HepG2 (cell line): Measurements from ENCODE around the gene SYT1. TPM values are rescaled to one million over a fixed set of nuclear protein-coding genes. Genes with fewer than 3 reads are reported as not detected.

Source experiments
- ATAC-seq: fragments of 200-7000 bp; cut with Tn5 transposase; 3 replicates; pipeline ENCODE4 v1.9.1; 2020; ENCODE audit warnings: mild to moderate bottlenecking, moderate library complexity
- BruUV-seq: library from RNA; stranded (reverse); fragments of 400-500 nt; replicated peaks from 2 replicates; lab custom pipeline; 2021; lab: Mats Ljungman, UMichigan
- CTCF ChIA-PET: fragments of 300-600 bp; formaldehyde crosslinking; extraction: SDS; loops from one replicate; lab custom pipeline; 2021; ENCODE audit warnings: low total read pairs, inconsistent platforms, low intra/inter-chr PET ratio; lab: Yijun Ruan, JAX
- POLR2A ChIA-PET: fragments of 350-600 bp; sonication (Branson Sonifier 250); formaldehyde crosslinking; loops from one replicate; lab custom pipeline; 2020; ENCODE audit warnings: antibody characterized with exemption, inconsistent platforms; lab: Yijun Ruan, JAX
- DNase-seq: peaks from one replicate; pipeline ENCODE4 v3.0.0-alpha.2; 2015; ENCODE audit warnings: low spot score
- FAIRE-seq: peaks from 3 replicates; lab custom pipeline; 2011; peaks lifted over from hg19 to GRCh38; lab: Jason Lieb, UNC
- H2AFZ ChIP-seq: one replicate; pipeline ENCODE4 v1.6.1; 2011; ENCODE audit warnings: low read length, inconsistent platforms
- H3K27ac ChIP-seq: fragments of 300-600 bp; 3 replicates; pipeline ENCODE4 v1.8.0; 2011; ENCODE audit warnings: mixed run types, mild to moderate bottlenecking, mixed read lengths, low read length, inconsistent platforms; ENCODE audit not compliant: insufficient read depth; ENCODE audit errors: extremely low read length
- H3K27me3 ChIP-seq, 2 experiments: fragments of 200-600 bp in 1 of 2; 2 replicates in 1 of 2; 3 replicates in 1 of 2; pipeline versions ENCODE4 v1.6.0 to v1.8.0; 2011; ENCODE audit warnings: low read length in 2 of 2, mild to moderate bottlenecking in 2 of 2, moderate library complexity in 2 of 2, inconsistent platforms in 1 of 2; ENCODE audit not compliant: insufficient read depth in 2 of 2, control insufficient read depth in 1 of 2
- H3K36me3 ChIP-seq, 2 experiments: fragments of 200-600 bp in 1 of 2; replicated peaks in 1 of 2; 2 replicates in 1 of 2; 3 replicates in 1 of 2; pipeline versions ENCODE4 v1.5.1 to v1.8.0; 2011; ENCODE audit warnings: low read length in 2 of 2, inconsistent platforms in 1 of 2; ENCODE audit not compliant: insufficient read depth in 2 of 2, control insufficient read depth in 1 of 2
- H3K4me1 ChIP-seq: 2 replicates; pipeline ENCODE4 v1.5.1; 2012; ENCODE audit warnings: low read length, inconsistent platforms; ENCODE audit not compliant: insufficient read depth
- H3K4me2 ChIP-seq: 2 replicates; pipeline ENCODE4 v1.6.0; 2011; ENCODE audit warnings: low read depth, low read length, inconsistent platforms
- H3K4me3 ChIP-seq, 3 experiments: fragments of 200-600 bp in 1 of 3; sonication (generic), shearing (Covaris generic) in 1 of 3; replicated peaks in 1 of 3; 2 replicates each; pipeline ENCODE4 v1.5.1; 2011 to 2016; ENCODE audit warnings: low read length in 3 of 3, inconsistent platforms in 2 of 3, low read depth in 2 of 3, mild to moderate bottlenecking in 2 of 3, control low read depth in 1 of 3, mixed read lengths in 1 of 3; ENCODE audit not compliant: insufficient read depth in 1 of 3
- H3K79me2 ChIP-seq: one replicate; pipeline ENCODE4 v1.6.1; 2011; ENCODE audit warnings: low read length, inconsistent platforms; ENCODE audit not compliant: insufficient read depth
- H3K9ac ChIP-seq: 2 replicates; pipeline ENCODE4 v1.6.0; 2011; ENCODE audit warnings: mild to moderate bottlenecking, low read depth, low read length, inconsistent platforms; ENCODE audit not compliant: insufficient read depth
- H3K9me3 ChIP-seq: 2 replicates; pipeline ENCODE4 v1.5.1; 2012; ENCODE audit warnings: mild to moderate bottlenecking, low read length
- H4K20me1 ChIP-seq: 2 replicates; pipeline ENCODE4 v1.6.0; 2011; ENCODE audit warnings: inconsistent platforms, mild to moderate bottlenecking, low read length, moderate library complexity; ENCODE audit not compliant: insufficient read depth
- AKAP8 ChIP-seq: sonication (generic); formaldehyde crosslinking; IDR thresholded peaks from 2 replicates; pipeline ENCODE4 v1.5.1; 2020; ENCODE audit warnings: mild to moderate bottlenecking, missing genetic modification reagents
- ETV5 ChIP-seq: IDR thresholded peaks from 2 replicates; pipeline ENCODE4 v1.6.1; 2018; ENCODE audit warnings: missing biosample characterization, missing genetic modification reagents, inconsistent platforms, borderline replicate concordance
- MAFF ChIP-seq: IDR thresholded peaks from 2 replicates; pipeline ENCODE4 v1.6.1; 2011; ENCODE audit warnings: low read depth, low read length, improper control_type of control experiment
- MAFK ChIP-seq, 2 experiments: IDR thresholded peaks in 1 of 2; conservative IDR thresholded peaks in 1 of 2; 2 replicates each; pipeline ENCODE4 v1.6.1; 2011; ENCODE audit warnings: improper control_type of control experiment in 2 of 2, low read length in 2 of 2
- NCOA2 ChIP-seq: sonication (generic); formaldehyde crosslinking; IDR thresholded peaks from 2 replicates; pipeline ENCODE4 v1.8.0; 2022; ENCODE audit warnings: inconsistent platforms
- REL ChIP-seq: sonication (generic); formaldehyde crosslinking; conservative IDR thresholded peaks from 2 replicates; pipeline ENCODE4 v1.8.0; 2022; ENCODE audit warnings: mild to moderate bottlenecking, missing genetic modification reagents, moderate library complexity
- RFX3 ChIP-seq: IDR thresholded peaks from 2 replicates; pipeline ENCODE4 v1.6.1; 2016; ENCODE audit warnings: missing biosample characterization, missing genetic modification reagents
- RNF2 ChIP-seq: fragments of 450-650 bp; conservative IDR thresholded peaks from 2 replicates; pipeline ENCODE4 v1.6.1; 2016; ENCODE audit warnings: low read depth
- SAFB2 ChIP-seq: sonication (generic); formaldehyde crosslinking; IDR thresholded peaks from 2 replicates; pipeline ENCODE4 v1.5.1; 2020; ENCODE audit warnings: missing genetic modification reagents, low read depth, mild to moderate bottlenecking, borderline replicate concordance
- SALL1 ChIP-seq: sonication (generic); formaldehyde crosslinking; IDR thresholded peaks from 2 replicates; pipeline ENCODE4 v1.8.0; 2022; ENCODE audit warnings: mild to moderate bottlenecking, missing genetic modification reagents
- SMARCE1 ChIP-seq: fragments of 450-650 bp; IDR thresholded peaks from 2 replicates; pipeline ENCODE4 v1.6.1; 2017; ENCODE audit warnings: borderline replicate concordance
- ZNF101 ChIP-seq: sonication (generic); formaldehyde crosslinking; IDR thresholded peaks from 2 replicates; pipeline ENCODE4 v1.4.0; 2020; ENCODE audit warnings: mild to moderate bottlenecking, low read depth, missing genetic modification reagents, borderline replicate concordance
- ZNF180 ChIP-seq: sonication (generic); formaldehyde crosslinking; IDR thresholded peaks from 2 replicates; pipeline ENCODE4 v1.4.0; 2020; ENCODE audit warnings: low read depth, missing genetic modification reagents, borderline replicate concordance
- ZNF256 ChIP-seq: sonication (generic); formaldehyde crosslinking; conservative IDR thresholded peaks from 2 replicates; pipeline ENCODE4 v1.4.0; 2020; ENCODE audit warnings: missing genetic modification reagents
- ZNF3 ChIP-seq: IDR thresholded peaks from 2 replicates; pipeline ENCODE4 v1.7.0; 2017; ENCODE audit warnings: inconsistent platforms
- WGBS: methylation state at CpG from one replicate; pipeline ENCODE4 v1.1.6; 2017; ENCODE audit warnings: low lambda C conversion rate; 5-methylcytosine and 5-hydroxymethylcytosine counted together
- in situ Hi-C: cut with HindIII; loops from 2 replicates; pipeline ENCODE4 v1.10.0; 2017; ENCODE audit warnings: low pct_unique_long_range_greater_than_20kb; ENCODE audit not compliant: extremely low pct_ligation_motif_present
- intact Hi-C: fragments of 100-400 bp; cut with micrococcal nuclease; formaldehyde crosslinking; loops from one replicate; pipeline ENCODE4 v1.10.0; 2022; ENCODE audit not compliant: unreplicated experiment
- polyA plus RNA-seq, 8 experiments: library from polyadenylated mRNA; depleted of rRNA in 3 of 8; stranded (reverse) in 7 of 8; unstranded in 1 of 8; fragments of >200 nt; fragmentation: Illumina TruSeq in 4 of 8; extraction: Trizol in 4 of 8; gene quantifications; 2 replicates each; pipeline versions ENCODE4 v1.2.1 to v1.2.3, GENCODE V29; 2011 to 2016; ENCODE audit warnings: low read depth in 4 of 8, missing spikeins in 1 of 8, mixed read lengths in 1 of 8; ENCODE audit not compliant: insufficient read depth in 1 of 8
- total RNA-seq, 5 experiments: library from RNA; depleted of rRNA; stranded (reverse); fragments of >200 nt; fragmentation: Illumina TruSeq; extraction: Trizol; gene quantifications; 2 replicates each; pipeline ENCODE4 v1.2.3, GENCODE V29; 2016; ENCODE audit warnings: low read depth in 1 of 5
- TF ChIP-seq, protein P1 (sequence below): sonication (generic); formaldehyde crosslinking; IDR thresholded peaks from 2 replicates; pipeline ENCODE4 v1.4.0; 2020; ENCODE audit warnings: missing genetic modification reagents
- TF ChIP-seq, protein P2 (sequence below): sonication (generic); formaldehyde crosslinking; IDR thresholded peaks from 2 replicates; pipeline ENCODE4 v1.4.0; 2020; ENCODE audit warnings: mild to moderate bottlenecking, missing genetic modification reagents
- TF ChIP-seq, protein P3 (sequence below): sonication (generic); formaldehyde crosslinking; IDR thresholded peaks from 2 replicates; pipeline ENCODE4 v1.5.0; 2020; ENCODE audit warnings: missing genetic modification reagents, mild to moderate bottlenecking, borderline replicate concordance

The SYT1 gene
- total and polyA plus RNA-seq, 2 of the 13 experiments (the other 11 are each of a cell fraction or from before 2014, with no cell fraction given): not detected

DNA sequence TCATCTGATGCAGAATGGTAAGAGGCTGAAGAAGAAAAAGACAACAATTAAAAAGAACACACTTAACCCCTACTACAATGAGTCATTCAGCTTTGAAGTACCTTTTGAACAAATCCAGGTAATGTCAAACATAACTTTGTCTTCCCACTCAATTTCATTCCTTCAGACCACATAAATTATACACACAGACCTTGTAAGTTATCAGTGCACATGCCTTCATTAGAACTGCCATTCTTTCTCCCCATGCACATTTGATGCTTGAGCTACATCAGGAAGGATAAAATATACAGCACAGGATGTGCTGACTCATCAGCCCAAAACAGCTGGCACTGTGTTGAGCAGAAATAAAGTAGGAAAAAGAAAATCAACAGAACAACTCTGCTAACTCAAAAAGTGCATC lies 579.5 kb downstream of the SYT1 start:
- FAIRE-seq (no peak), ATAC-seq (no peak), DNase-seq (no peak)
- H3K4me2 ChIP-seq: no peak overlapping the region
- H3K79me2 ChIP-seq: no peaks in the 10 kb centered on the region
- no peak overlapping the region for H3K9ac ChIP-seq
- no peak overlapping the region for H3K4me3 ChIP-seq
- no peaks in the 10 kb centered on the region for H4K20me1 ChIP-seq
- POLR2A ChIA-PET: no interaction called here
- CTCF ChIA-PET: no interaction called here
- intact Hi-C loops: no loop called here
- H3K27me3 ChIP-seq: no peaks in the 10 kb centered on the region; a peak in 1 of 5 replicates
- H3K4me1 ChIP-seq: peaks cover 5% of the 10 kb centered on the region; the same call in 1 of the 2 replicates
- no peak overlapping the region for H3K27ac ChIP-seq
- H3K36me3 ChIP-seq: no peaks in the 10 kb centered on the region
- BruUV-seq: no TSS peak
- H2AFZ ChIP-seq: no peak overlapping the region
- no peaks in the 10 kb centered on the region for H3K9me3 ChIP-seq
- TF ChIP-seq MAFF: peak; percentile 86
- TF ChIP-seq, protein P1, sequence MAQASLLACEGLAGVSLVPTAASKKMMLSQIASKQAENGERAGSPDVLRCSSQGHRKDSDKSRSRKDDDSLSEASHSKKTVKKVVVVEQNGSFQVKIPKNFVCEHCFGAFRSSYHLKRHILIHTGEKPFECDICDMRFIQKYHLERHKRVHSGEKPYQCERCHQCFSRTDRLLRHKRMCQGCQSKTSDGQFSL (CRISPR knock-in tag): no peak
- TF ChIP-seq MAFK (conservative IDR thresholded peaks at IDR 0.05 in 1 of 2, IDR thresholded peaks at IDR 0.05 in 1 of 2; ENCODE audit: low read length in 2 of 2): peak; percentile 84 to 88
- TF ChIP-seq, all 625 proteins: peak for 2
- in situ Hi-C loops: no loop called here

DNA sequence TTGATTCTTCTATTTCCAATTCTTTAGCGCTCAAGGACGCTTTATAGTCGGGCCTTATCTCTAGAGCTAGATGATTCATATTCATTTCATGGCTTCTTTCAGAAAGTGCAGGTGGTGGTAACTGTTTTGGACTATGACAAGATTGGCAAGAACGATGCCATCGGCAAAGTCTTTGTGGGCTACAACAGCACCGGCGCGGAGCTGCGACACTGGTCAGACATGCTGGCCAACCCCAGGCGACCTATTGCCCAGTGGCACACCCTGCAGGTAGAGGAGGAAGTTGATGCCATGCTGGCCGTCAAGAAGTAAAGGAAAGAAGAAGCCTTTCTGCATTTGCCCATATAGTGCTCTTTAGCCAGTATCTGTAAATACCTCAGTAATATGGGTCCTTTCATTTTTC lies 584.2 kb downstream of the SYT1 start:
- in situ Hi-C loops: no loop called here
- H3K9me3 ChIP-seq: no peaks in the 10 kb centered on the region
- peaks cover 6% of the 10 kb centered on the region for H3K4me1 ChIP-seq
- no peaks in the 10 kb centered on the region; a peak in 1 of 5 replicates for H3K27me3 ChIP-seq
- no peaks in the 10 kb centered on the region for H3K79me2 ChIP-seq
- H2AFZ ChIP-seq: no peak overlapping the region
- DNase-seq: no peak
- ChIA-PET POLR2A (no interaction called here), CTCF (no interaction called here)
- no peaks in the 10 kb centered on the region for H4K20me1 ChIP-seq
- no peak overlapping the region for H3K27ac ChIP-seq
- no peak overlapping the region for H3K4me2 ChIP-seq
- WGBS: 66% methylated on average over 11 of the region's 11 CpGs
- intact Hi-C loops: no loop called here
- no peak overlapping the region for H3K9ac ChIP-seq
- no TSS peak for BruUV-seq
- H3K4me3 ChIP-seq: no peak overlapping the region
- FAIRE-seq: no peak
- ATAC-seq: no peak
- H3K36me3 ChIP-seq: no peaks in the 10 kb centered on the region
- TF ChIP-seq ZNF256 (CRISPR knock-in tag) (no peak), ZNF101 (CRISPR knock-in tag) (no peak), SALL1 (CRISPR knock-in tag) (no peak), ZNF3 (no peak), NCOA2 (no peak), ZNF180 (CRISPR knock-in tag) (no peak), AKAP8 (CRISPR knock-in tag) (no peak), RNF2 (no peak), REL (CRISPR knock-in tag) (no peak), RFX3 (CRISPR knock-in tag) (no peak), SMARCE1 (no peak), ETV5 (no peak), SAFB2 (CRISPR knock-in tag) (no peak)
- TF ChIP-seq, protein P2, sequence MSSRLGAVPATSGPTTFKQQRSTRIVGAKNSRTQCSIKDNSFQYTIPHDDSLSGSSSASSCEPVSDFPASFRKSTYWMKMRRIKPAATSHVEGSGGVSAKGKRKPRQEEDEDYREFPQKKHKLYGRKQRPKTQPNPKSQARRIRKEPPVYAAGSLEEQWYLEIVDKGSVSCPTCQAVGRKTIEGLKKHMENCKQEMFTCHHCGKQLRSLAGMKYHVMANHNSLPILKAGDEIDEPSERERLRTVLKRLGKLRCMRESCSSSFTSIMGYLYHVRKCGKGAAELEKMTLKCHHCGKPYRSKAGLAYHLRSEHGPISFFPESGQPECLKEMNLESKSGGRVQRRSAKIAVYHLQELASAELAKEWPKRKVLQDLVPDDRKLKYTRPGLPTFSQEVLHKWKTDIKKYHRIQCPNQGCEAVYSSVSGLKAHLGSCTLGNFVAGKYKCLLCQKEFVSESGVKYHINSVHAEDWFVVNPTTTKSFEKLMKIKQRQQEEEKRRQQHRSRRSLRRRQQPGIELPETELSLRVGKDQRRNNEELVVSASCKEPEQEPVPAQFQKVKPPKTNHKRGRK (CRISPR knock-in tag): no peak
- TF ChIP-seq, protein P3, sequence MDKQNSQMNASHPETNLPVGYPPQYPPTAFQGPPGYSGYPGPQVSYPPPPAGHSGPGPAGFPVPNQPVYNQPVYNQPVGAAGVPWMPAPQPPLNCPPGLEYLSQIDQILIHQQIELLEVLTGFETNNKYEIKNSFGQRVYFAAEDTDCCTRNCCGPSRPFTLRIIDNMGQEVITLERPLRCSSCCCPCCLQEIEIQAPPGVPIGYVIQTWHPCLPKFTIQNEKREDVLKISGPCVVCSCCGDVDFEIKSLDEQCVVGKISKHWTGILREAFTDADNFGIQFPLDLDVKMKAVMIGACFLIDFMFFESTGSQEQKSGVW (CRISPR knock-in tag): no peak
